HCT116 (cell line): ENCODE measurements around the gene ANKS4B.

Source experiments
- CTCF ChIP-seq, 3 experiments: fragments of 200-600 bp in 1 of 3; sonication (generic) in 1 of 3; IDR thresholded peaks in 2 of 3; conservative IDR thresholded peaks in 1 of 3; 2 replicates each; pipeline ENCODE4 v1.5.1; 2012 to 2017; ENCODE audit warnings: low read depth in 2 of 3, low read length in 2 of 3, antibody characterized with exemption in 1 of 3, borderline replicate concordance in 1 of 3, control low read depth in 1 of 3, mild to moderate bottlenecking in 1 of 3, mixed read lengths in 1 of 3, mixed run types in 1 of 3, moderate library complexity in 1 of 3; ENCODE audit not compliant: insufficient read depth in 1 of 3
- ELF1 ChIP-seq: IDR thresholded peaks from 2 replicates; pipeline ENCODE4 v1.6.1; 2012; ENCODE audit warnings: low read depth, borderline replicate concordance
- EZH2 ChIP-seq: fragments of 200-600 bp; sonication (generic); IDR thresholded peaks from 2 replicates; pipeline ENCODE4 v1.6.1; 2017; ENCODE audit warnings: antibody characterized with exemption, mixed run types
- EZH2phosphoT487 ChIP-seq: fragments of 200-600 bp; IDR thresholded peaks from 2 replicates; pipeline ENCODE4 v1.6.1; 2018; ENCODE audit warnings: antibody characterized with exemption, borderline replicate concordance
- FOSL1 ChIP-seq: IDR thresholded peaks from 2 replicates; pipeline ENCODE4 v1.6.1; 2012; ENCODE audit warnings: low read depth
- POLR2A ChIP-seq: IDR thresholded peaks from 2 replicates; pipeline ENCODE4 v1.7.0; 2011; ENCODE audit warnings: borderline replicate concordance; ENCODE audit not compliant: insufficient read depth, insufficient read length; ENCODE audit errors: extremely low read depth
- SIN3A ChIP-seq: IDR thresholded peaks from 2 replicates; pipeline ENCODE4 v1.6.1; 2012; ENCODE audit warnings: low read depth

GRCh38 chr16:21267298-21267697 is 33.8 kb downstream of the ANKS4B start:
- TF ChIP-seq CTCF (IDR thresholded peaks at IDR 0.05 in 2 of 3, conservative IDR thresholded peaks at IDR 0.05 in 1 of 3; ENCODE audit: borderline replicate concordance in 1 of 3, insufficient read depth in 1 of 3, low read depth in 2 of 3, low read length in 2 of 3) (no peak), FOSL1 (no peak), POLR2A (no peak), EZH2phosphoT487 (no peak), SIN3A (no peak), EZH2 (no peak), ELF1 (no peak)
